ENCODE measurements around the gene RAC3.
A peak's percentile ranks its signal among the peaks of the same experiment; 100 is the strongest.

The RAC3 gene

GRCh38 chr17:82031303-82031884 is at the start of gene RAC3:
Gene RAC3, plus strand, starts transcription at chr17:82031678. Its CDS starts 84 bp downstream, at chr17:82031762.
- Histone ChIP-seq H3K9ac (ENCODE audit: low read length) (peak within 1 kb of the TSS; percentile 78), H3K36me3 (ENCODE audit: control insufficient read depth, insufficient read depth, low read length, severe bottlenecking) (no peaks in the 10 kb centered on the region), H3K4me1 (ENCODE audit: control insufficient read depth, insufficient read depth, low read length) (peaks cover 12% of the 10 kb centered on the region), H3K9me3 (ENCODE audit: control insufficient read depth, low read length) (no peaks in the 10 kb centered on the region), H3K27me3 (replicated peaks; ENCODE audit: control insufficient read depth, insufficient read depth, low read length) (no peaks in the 10 kb centered on the region), H3K4me3 (ENCODE audit: low read length) (peak within 1 kb of the TSS; percentile 75)
- peak; percentile 75 for DNase-seq (ENCODE audit: low read depth)

DNA sequence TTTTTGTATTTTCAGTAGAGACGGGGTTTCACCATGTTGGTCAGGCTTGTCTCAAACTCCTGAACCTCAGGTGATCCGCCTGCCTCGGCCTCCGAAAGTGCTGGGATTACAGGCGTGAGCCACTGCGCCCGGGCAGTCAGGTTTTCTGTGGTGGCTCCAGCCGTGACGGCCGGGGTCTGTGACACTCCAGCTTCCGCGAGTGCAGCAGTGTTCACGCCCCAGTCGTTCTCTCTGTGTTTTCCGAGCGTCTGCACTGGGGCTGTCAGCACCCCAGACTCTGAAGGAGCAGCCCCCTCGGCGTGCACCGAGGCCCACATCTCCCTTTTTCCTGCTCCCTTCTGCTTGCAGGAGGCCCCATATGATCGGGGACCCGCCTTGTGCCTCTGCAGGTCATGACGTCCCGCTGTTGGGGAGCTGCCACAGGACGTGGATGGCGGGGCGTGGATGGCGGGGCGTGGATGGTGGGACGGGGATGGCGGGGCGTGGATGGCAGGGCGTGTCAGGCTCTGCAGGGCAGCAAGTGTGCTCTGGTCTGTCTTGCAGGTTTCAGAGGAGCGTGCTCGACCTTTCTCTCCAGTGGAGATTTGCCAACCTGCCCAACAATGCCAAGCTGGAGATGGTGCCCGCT is 48.4 kb upstream of the RAC3 start:
- no peak for DNase-seq (ENCODE audit: low read depth)
- H3K36me3 ChIP-seq (ENCODE audit: control insufficient read depth, insufficient read depth, low read length, severe bottlenecking), result peaks cover 33% of the 10 kb centered on the region
- no peak overlapping the region for H3K4me3 ChIP-seq (ENCODE audit: low read length)

GRCh38 chr17:81983639-81984373 is 47.7 kb upstream of the RAC3 start:
- H3K9me3 ChIP-seq (ENCODE audit: control insufficient read depth, low read length), result no peaks in the 10 kb centered on the region
- peaks cover under 1% of the 10 kb centered on the region for H3K4me1 ChIP-seq (ENCODE audit: control insufficient read depth, insufficient read depth, low read length)
- no peaks in the 10 kb centered on the region for H3K27me3 ChIP-seq (replicated peaks; ENCODE audit: control insufficient read depth, insufficient read depth, low read length)
- H3K4me3 ChIP-seq (ENCODE audit: low read length), result no peak overlapping the region
- no peak overlapping the region for H3K9ac ChIP-seq (ENCODE audit: low read length)
- H3K36me3 ChIP-seq (ENCODE audit: control insufficient read depth, insufficient read depth, low read length, severe bottlenecking), result peaks cover 33% of the 10 kb centered on the region
- DNase-seq (ENCODE audit: low read depth), result no peak

More for the DNA sequence above, 48.4 kb upstream of the RAC3 start:
- Histone ChIP-seq H3K27me3 (replicated peaks; ENCODE audit: control insufficient read depth, insufficient read depth, low read length) (no peaks in the 10 kb centered on the region), H3K9ac (ENCODE audit: low read length) (no peak overlapping the region), H3K9me3 (ENCODE audit: control insufficient read depth, low read length) (no peaks in the 10 kb centered on the region), H3K4me1 (ENCODE audit: control insufficient read depth, insufficient read depth, low read length) (peaks cover 6% of the 10 kb centered on the region)

DNA sequence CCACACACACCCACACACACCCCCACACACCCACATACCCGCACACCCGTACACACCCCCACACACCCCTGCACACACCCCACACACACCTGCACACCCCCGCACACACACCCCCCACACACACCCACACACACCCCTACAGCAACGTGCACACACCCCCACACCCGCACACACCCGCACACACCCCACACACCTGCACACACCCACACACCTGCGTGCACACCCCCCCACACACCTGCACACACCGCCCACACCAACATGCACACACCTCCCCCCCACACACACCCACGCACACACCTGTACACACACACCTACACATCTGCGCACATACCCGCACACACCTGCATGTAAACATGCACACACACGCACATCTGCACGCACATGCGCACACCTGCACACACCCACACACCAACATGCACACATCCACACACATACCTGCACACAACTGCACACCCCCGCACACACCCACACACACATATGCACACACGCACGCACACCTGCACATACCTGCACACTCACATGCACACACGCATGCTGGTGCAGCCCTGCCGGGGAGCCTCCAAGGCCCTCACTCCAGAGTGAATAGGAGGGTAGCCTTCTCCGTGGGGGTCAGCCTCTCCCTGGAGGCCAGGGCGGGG is 46.6 kb upstream of the RAC3 start:
- H3K4me1 ChIP-seq (ENCODE audit: control insufficient read depth, insufficient read depth, low read length), result no peaks in the 10 kb centered on the region
- no peaks in the 10 kb centered on the region for H3K27me3 ChIP-seq (replicated peaks; ENCODE audit: control insufficient read depth, insufficient read depth, low read length)
- peaks cover 30% of the 10 kb centered on the region for H3K36me3 ChIP-seq (ENCODE audit: control insufficient read depth, insufficient read depth, low read length, severe bottlenecking)
- H3K9ac ChIP-seq (ENCODE audit: low read length), result no peak overlapping the region
- no peak for DNase-seq (ENCODE audit: low read depth)
- no peaks in the 10 kb centered on the region for H3K9me3 ChIP-seq (ENCODE audit: control insufficient read depth, low read length)
- H3K4me3 ChIP-seq (ENCODE audit: low read length), result no peak overlapping the region

GRCh38 chr17:81986606-81987005 is 44.9 kb upstream of the RAC3 start:
- Histone ChIP-seq H3K36me3 (ENCODE audit: control insufficient read depth, insufficient read depth, low read length, severe bottlenecking) (peaks cover 25% of the 10 kb centered on the region), H3K4me1 (ENCODE audit: control insufficient read depth, insufficient read depth, low read length) (peaks cover 3% of the 10 kb centered on the region), H3K27me3 (replicated peaks; ENCODE audit: control insufficient read depth, insufficient read depth, low read length) (no peaks in the 10 kb centered on the region), H3K4me3 (ENCODE audit: low read length) (no peak overlapping the region), H3K9me3 (ENCODE audit: control insufficient read depth, low read length) (no peaks in the 10 kb centered on the region), H3K9ac (ENCODE audit: low read length) (no peak overlapping the region)
- DNase-seq (ENCODE audit: low read depth), result no peak

DNA sequence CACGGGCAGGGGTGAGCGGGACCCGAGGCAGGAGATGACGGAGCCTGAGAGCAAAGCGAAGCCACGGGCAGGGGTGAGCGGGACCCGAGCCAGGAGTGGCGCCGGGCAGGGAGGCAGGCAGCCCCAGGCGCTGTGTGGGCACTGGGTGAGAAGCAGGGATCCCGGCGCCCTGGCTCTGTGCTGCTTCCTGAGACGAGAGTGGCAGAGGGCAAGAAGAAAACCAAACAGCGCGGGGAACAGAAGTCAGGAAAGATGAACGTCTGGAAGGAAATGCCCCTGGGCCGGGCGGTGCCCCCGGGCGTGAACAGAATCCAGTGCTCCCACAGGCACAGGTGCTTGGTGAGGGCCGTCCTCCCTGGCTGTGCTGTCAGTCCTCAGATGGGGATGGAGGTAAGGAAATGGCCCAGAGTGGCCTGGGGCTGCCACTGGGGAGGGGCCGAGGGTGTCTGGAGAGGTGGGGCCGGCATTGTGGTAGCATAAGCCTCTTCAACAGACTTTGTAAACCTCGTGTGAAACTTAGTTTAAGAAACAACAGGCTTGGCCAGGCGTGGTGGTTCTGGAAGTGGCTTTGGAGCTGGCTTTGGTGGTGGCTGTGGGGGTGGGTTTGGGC is 44.2 kb upstream of the RAC3 start:
- Histone ChIP-seq H3K9me3 (ENCODE audit: control insufficient read depth, low read length) (no peaks in the 10 kb centered on the region), H3K9ac (ENCODE audit: low read length) (no peak overlapping the region), H3K27me3 (replicated peaks; ENCODE audit: control insufficient read depth, insufficient read depth, low read length) (no peaks in the 10 kb centered on the region), H3K4me1 (ENCODE audit: control insufficient read depth, insufficient read depth, low read length) (peaks cover 10% of the 10 kb centered on the region), H3K4me3 (ENCODE audit: low read length) (no peak overlapping the region), H3K36me3 (ENCODE audit: control insufficient read depth, insufficient read depth, low read length, severe bottlenecking) (peaks cover 25% of the 10 kb centered on the region)
- DNase-seq (ENCODE audit: low read depth), result no peak

DNA sequence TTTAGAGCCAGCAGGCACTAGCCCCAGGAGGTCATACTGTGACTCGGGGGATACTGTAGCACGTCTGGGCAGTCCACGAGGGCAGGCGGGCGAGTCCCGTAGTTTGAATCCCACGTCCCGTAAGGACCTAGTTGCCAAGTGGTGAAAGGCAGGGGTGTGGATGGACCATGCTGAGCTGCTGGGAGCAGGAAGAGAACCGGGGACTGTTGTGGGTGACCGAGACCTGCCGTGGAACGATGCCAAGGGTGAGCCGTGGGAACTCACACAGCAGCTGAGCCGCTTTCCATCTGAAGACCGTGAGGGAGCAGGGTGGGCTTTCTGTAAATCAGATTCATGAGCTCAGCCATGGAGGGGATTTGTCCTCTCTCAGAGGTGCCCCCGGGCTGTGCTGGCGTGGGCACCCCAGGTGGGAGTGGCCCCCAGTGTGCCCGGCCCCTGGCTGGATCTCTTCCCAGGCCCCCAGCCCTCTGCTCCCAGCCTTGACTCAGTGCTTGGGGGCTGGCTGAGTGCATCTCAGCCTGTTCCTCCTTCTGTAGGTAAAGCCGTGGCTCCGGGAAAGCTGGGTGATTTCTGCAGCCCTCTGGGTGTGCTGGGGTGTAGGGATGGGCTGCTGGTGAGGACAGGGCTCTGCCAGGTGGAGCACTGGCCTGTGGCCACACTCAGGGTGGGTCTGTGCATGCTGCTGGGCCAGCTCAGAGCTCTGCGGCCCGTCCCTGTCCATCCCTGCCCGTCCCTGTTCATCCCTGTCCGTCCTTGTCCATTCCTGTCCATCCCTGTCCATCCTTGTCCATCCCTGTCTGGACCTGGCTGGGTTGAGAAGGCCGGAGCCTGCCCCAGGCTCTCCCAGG is 40.4 kb upstream of the RAC3 start:
- no peak for DNase-seq (ENCODE audit: low read depth)
- Histone ChIP-seq H3K9me3 (ENCODE audit: control insufficient read depth, low read length) (no peaks in the 10 kb centered on the region), H3K4me1 (ENCODE audit: control insufficient read depth, insufficient read depth, low read length) (peaks cover 11% of the 10 kb centered on the region), H3K4me3 (ENCODE audit: low read length) (no peak overlapping the region), H3K9ac (ENCODE audit: low read length) (no peak overlapping the region), H3K27me3 (replicated peaks; ENCODE audit: control insufficient read depth, insufficient read depth, low read length) (no peaks in the 10 kb centered on the region), H3K36me3 (ENCODE audit: control insufficient read depth, insufficient read depth, low read length, severe bottlenecking) (peaks cover 12% of the 10 kb centered on the region)

DNA sequence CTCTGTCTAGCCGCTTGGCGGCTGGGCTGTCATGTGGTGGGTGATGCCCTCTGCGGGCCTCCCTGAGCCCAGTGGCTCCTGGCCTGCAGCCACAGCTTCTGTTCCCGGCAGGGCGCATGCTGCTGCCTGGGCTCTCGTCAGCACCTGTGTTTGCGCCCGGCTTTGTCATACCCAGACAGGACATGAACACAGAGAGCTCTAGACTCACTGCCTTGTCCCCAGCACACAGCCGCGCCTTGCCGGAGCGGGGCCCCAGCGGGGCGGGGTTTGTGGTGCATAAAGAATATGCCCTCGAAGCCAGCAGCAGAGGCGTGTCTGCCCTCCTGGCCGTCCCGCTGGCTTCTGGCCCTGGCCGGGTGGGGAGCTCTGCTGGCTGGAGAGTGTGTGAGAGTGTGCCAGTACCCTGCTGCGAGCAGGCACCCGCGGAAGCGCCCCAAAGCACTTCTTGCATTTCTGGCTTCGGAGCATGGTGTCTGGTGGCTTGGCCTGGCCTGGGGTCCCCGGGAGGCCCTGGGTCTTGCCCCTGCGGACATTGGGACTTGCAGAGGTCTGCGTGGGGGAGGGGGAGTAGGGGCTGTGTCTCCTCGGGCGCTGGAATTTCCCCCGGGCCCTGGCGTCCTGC is 39.7 kb upstream of the RAC3 start:
- peak; percentile 82 for DNase-seq (ENCODE audit: low read depth)
- H3K4me3 ChIP-seq (ENCODE audit: low read length), result no peak overlapping the region

GRCh38 chr17:81992306-81993102 is 39.0 kb upstream of the RAC3 start:
- H3K36me3 ChIP-seq (ENCODE audit: control insufficient read depth, insufficient read depth, low read length, severe bottlenecking), result peaks cover 11% of the 10 kb centered on the region
- peaks cover 11% of the 10 kb centered on the region for H3K4me1 ChIP-seq (ENCODE audit: control insufficient read depth, insufficient read depth, low read length)
- no peak overlapping the region for H3K9ac ChIP-seq (ENCODE audit: low read length)
- H3K4me3 ChIP-seq (ENCODE audit: low read length), result no peak overlapping the region
- no peak for DNase-seq (ENCODE audit: low read depth)
- H3K27me3 ChIP-seq (replicated peaks; ENCODE audit: control insufficient read depth, insufficient read depth, low read length), result no peaks in the 10 kb centered on the region
- no peaks in the 10 kb centered on the region for H3K9me3 ChIP-seq (ENCODE audit: control insufficient read depth, low read length)

More for the DNA sequence above, 39.7 kb upstream of the RAC3 start:
- Histone ChIP-seq H3K9ac (ENCODE audit: low read length) (no peak overlapping the region), H3K36me3 (ENCODE audit: control insufficient read depth, insufficient read depth, low read length, severe bottlenecking) (peaks cover 8% of the 10 kb centered on the region), H3K4me1 (ENCODE audit: control insufficient read depth, insufficient read depth, low read length) (peaks cover 11% of the 10 kb centered on the region), H3K9me3 (ENCODE audit: control insufficient read depth, low read length) (no peaks in the 10 kb centered on the region), H3K27me3 (replicated peaks; ENCODE audit: control insufficient read depth, insufficient read depth, low read length) (no peaks in the 10 kb centered on the region)
